HG03280 (cell line): Measurements from ENCODE around the gene CDK5R2.
A peak's percentile ranks its signal among the peaks of the same experiment; 100 is the strongest.
"Not testable (repeated sequence)": the region's sequence is repeated elsewhere in the genome, so short reads cannot be mapped to it uniquely, and the experiment has no call there.

Experiments used
- ATAC-seq: cut with Tn5 transposase; IDR thresholded peaks from one replicate; pipeline ENCODE4 v1.9.1; 2021; ENCODE audit warnings: mild to moderate bottlenecking, moderate library complexity; ENCODE audit not compliant: unreplicated experiment

CDK5R2 gene

GRCh38 chr2:218959141-218959731 lies at the start of gene CDK5R2:
Gene CDK5R2, plus strand, starts transcription at chr2:218959666. Its CDS starts 155 bp downstream, at chr2:218959821.
- ATAC-seq = peak; percentile 98

DNA sequence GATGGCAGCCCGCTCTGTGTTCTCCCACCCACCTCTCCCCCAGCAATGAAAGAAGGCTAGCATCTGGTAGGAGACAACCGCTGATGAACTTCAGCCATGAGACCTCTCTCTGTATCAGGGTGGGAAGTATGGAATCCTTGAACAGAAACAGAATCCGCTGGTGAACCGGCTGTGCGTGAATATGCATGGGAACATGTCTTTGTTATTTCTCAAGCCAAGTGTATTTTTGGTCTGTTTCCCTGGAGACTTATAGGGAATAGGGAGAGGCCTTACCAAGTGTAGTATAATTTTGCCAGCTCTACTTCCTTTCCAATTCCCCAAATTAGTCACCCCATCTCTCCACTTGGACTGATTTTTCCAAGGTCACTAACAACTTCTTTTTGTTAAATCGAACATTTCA lies 48.7 kb upstream of the CDK5R2 start:
- no peak for ATAC-seq

DNA sequence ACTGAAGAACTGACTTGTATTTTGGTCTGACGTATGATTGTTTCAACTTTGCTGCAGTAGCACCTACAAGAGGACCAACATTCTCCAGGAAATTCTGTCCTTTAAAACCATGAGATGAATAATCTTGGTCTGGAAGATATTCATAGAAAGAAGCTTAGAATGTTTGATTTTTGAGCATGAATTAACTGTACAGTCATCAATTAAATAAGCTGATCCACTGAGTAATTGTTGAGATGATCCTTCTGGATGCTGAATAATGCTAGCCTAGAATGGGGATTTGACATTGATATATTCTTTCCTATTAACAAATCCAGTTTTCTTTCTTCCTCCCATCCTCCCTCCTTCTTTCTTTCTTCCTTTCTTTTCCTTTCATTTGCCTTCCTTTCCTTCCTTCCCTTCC lies 39.0 kb upstream of the CDK5R2 start:
- ATAC-seq = no peak

- ATAC-seq = no peak
Measured at GRCh38 chr2:218924757-218925156, 34.7 kb upstream of the CDK5R2 start.

DNA sequence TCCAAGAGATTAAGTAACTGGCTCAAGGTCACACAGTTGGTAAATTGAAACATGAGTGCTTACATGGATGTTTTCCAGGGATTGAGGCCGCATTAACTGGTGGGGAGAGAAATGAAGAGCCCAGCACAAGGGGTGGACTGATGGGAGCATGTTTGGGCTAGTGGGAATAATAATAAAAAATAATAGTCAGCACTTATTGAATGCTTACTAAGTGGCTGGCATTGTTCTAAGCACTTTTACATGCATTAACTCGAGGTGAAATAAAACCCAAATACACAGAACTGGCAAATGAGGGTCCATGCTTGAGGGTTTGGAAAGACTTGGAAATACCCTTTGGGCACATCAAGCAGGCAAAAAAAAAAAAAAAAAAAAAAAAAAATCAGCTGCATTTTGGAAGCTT lies 34.0 kb upstream of the CDK5R2 start:
- no peak for ATAC-seq

DNA sequence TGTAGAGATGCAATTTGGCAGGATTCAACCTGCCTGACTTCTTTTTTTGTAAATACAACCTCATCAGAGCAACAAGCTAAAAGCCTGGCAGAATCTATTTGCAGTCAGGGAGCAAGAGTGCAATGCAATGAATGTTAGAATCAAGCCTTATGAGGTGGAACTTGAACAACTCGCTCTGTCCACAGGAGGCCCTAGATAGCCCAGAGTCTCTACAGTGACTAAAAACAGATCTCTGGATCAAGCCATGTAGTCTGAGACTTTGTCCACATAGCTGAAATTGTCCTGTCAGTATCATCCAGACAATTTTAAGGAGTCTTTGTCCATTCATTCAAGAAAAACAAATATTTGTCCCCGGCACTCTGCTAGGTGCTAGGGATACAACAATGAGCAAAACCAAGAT lies 32.0 kb upstream of the CDK5R2 start:
- no peak for ATAC-seq

DNA sequence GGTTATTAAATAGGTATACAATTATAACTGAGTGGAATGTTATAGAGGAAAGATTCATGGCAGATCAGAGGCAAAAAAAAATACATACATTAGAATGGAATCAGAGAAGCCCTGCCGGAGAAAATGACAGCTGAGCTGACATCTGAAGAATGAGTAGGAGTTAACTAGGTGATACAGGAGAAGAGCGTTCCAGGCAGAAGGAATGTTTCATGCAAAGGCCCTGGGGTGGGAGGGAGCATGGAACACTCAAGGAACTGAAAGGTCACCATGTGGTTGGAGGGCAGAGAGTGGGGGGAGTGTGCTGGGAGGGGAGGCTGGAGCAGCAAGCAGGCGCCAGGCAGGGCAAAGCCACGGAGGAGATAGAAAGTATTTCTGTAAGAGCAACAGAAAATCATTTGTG lies 31.6 kb upstream of the CDK5R2 start:
- ATAC-seq = no peak

GRCh38 chr2:218930488-218930887 lies 29.0 kb upstream of the CDK5R2 start:
- not testable (repeated sequence) for ATAC-seq

GRCh38 chr2:218931751-218932150 lies 27.7 kb upstream of the CDK5R2 start:
- not testable (repeated sequence) for ATAC-seq

DNA sequence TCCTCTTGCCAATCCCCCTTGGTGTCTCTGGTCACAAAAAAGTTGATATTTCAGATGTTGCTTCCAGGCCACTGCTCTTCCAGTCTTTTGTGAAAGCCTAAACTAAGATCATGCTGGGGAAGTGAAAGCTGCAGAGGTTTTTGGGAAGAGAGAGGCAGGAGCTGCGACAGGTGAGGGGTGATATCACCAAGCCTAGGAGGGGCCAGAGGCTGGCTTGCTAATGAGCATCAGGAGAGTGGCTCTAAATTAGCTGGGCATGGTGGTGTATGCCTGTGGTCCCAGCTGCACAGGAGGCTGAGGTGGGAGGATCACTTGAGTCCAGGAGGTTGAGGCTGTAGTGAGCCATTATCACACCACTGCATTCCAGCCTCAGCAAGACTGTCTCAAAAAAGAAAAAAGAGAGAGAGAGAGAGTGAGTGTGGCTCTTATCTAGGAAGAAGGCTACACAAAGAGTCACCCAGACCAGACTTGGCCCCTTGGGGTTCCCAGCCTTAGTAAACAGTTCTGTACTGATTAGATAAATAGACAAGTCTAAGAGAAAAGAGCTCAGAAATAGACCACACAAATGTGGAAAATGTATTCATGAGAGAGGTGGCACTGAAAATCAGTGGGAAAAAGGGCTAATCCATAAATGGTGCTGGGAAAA lies 14.6 kb upstream of the CDK5R2 start:
- ATAC-seq = no peak

- ATAC-seq = no peak
Measured at GRCh38 chr2:218946621-218947020, 12.8 kb upstream of the CDK5R2 start.

- ATAC-seq = no peak
Measured at GRCh38 chr2:218952160-218952559, 7.3 kb upstream of the CDK5R2 start.

- ATAC-seq = no peak
Measured at GRCh38 chr2:218953366-218953954, 6.0 kb upstream of the CDK5R2 start.

GRCh38 chr2:218954541-218955300 lies 4.7 kb upstream of the CDK5R2 start:
- ATAC-seq = no peak

DNA sequence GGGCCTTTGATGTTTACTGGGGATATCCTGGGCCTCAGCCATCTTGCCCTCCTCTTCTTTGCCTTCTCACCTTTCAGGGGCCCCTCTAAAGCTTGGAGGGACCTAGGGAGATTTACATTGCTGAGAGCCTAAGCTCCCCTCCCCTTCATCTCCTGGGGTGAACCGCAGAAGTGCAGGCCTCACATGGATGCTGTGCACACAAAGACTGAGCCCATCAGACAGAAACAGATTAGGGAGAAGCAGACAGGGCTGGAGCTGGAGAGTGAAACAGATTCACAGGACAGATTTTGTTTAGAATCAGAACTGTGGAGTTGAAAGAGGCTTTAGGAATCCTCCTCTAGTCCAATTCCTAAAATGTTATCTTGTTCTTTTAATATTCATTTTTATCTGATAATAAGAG lies 3.4 kb upstream of the CDK5R2 start:
- ATAC-seq = no peak

DNA sequence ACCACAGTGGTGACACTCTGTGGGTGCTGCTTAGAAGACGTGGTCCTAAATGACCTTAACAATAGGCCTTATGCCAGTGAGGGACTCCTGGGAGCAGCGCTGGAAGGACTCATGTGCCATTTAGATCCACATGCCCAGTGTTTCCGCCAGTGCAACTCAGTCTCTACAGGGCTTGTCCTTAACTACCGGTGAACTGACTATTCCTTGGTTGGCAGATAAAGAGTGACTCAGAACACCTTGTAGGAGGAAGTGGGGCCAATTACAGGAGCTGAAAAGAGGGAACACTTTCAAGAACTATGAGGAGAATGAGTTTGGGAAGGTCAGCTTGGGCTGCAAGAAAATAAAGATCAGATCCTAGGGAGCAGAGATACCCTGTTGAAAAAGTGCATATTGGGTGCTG lies 1.8 kb upstream of the CDK5R2 start:
- no peak for ATAC-seq

GRCh38 chr2:218958276-218958675 lies 1.2 kb upstream of the CDK5R2 start:
- no peak for ATAC-seq

DNA sequence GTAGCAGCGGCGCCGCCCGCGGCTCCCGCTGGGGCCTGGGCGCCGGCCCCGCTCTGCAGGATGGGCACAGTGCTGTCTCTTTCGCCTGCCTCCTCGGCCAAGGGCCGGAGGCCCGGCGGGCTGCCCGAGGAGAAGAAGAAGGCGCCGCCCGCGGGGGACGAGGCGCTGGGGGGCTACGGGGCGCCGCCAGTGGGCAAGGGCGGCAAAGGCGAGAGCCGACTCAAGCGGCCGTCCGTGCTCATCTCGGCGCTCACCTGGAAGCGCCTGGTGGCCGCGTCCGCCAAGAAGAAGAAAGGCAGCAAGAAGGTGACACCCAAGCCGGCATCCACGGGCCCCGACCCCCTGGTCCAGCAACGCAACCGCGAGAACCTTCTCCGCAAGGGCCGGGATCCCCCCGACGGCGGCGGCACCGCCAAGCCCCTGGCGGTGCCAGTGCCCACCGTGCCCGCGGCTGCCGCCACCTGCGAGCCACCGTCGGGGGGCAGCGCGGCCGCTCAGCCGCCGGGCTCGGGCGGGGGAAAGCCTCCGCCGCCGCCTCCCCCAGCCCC lies 369 bp downstream of the CDK5R2 start:
- ATAC-seq = no peak

GRCh38 chr2:218960309-218961165 lies 1.1 kb downstream of the CDK5R2 start:
- no peak for ATAC-seq

GRCh38 chr2:218961229-218961628 lies 1.8 kb downstream of the CDK5R2 start:
- ATAC-seq = no peak
